ENCODE data around the gene BLCAP. TPM values are rescaled to one million over a fixed set of nuclear protein-coding genes. Genes with fewer than 3 reads are reported as not detected.

BLCAP gene, protein sequence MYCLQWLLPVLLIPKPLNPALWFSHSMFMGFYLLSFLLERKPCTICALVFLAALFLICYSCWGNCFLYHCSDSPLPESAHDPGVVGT
- 139 and 162 TPM in 2 replicates for polyA plus RNA-seq

DNA sequence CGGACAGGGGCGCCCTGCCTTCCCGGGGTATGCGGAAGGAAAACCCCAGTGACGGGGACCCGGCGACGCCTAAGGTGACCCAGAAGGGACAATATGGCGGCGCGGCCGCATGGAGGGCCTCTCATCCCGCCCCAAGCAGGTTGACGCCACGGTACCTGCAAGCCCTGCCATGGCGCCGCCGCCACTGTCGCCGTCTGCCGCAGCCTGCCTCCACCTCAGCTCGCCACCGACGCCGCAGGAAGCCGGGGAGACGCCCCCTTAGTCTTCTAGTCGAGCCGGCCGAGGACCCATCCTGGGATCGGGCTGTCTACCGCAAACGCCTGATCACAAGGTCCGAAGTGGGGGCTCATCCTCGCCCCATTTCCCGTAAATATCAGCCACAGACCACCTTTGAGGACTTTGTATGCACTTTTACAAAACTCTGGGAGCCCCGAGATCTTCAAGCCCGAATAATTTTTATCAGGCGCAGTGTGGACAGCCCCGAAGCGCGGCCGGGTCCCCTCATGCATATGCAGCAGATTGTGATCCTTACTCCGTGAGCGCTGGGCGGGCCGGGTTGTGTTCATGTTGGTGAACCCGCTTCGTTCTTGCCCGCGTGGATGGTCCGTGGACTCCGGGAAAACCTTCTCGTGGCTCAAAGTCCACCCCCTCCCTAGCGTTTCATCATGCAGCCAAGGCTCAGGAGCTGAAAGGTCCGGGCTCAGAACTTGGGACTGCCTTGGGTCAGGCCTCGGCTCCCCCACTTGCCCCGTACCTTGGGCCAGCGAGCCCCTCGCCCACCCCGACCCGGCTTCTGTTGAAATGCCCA is at the start of gene BLCAP:
TSS of gene BLCAP (minus strand) at position 239 of the 808 bp plus-strand sequence. CDS start 8,702 bp downstream, outside the sequence.

DNA sequence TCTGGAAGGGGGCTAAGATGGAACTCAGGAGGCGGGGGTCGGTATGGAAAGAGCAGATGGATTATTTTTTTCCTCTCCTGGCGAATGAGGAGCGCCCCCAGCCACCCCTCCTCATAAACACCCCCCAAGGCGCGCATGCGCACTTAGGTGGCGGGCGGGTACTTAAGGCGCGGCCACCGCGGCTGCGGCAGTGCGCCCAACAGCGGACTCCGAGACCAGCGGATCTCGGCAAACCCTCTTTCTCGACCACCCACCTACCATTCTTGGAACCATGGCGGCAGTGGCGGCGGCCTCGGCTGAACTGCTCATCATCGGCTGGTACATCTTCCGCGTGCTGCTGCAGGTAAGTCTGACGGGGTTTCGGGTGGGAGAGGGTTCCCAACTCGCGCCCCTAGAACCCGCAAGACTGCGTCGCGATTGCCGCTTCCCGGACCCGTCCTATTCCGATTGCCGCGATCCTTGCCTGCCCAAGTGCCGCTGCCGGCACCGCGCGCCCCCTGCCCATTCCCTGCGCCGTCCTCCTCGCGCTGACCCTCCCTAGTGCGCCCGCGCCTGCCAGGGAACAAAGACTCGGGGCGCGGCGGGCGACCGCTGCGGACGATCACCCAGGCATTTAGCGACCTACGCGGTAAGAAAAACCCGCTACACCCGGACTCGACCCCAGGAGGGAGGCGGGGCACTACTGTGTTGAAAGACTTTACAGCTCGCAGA is 6.5 kb downstream of the BLCAP start, which contains the start of gene NNAT:
TSS of gene NNAT (plus strand) at position 190 of the 711 bp plus-strand sequence. CDS start at position 272, 82 bp downstream.

Other genes with a start within 250 kb of the BLCAP start
- 44.9 and 45.9 TPM in 2 replicates for gene MANBAL, start 238.2 kb downstream of the BLCAP start, polyA plus RNA-seq
- gene SRC, start 181.7 kb downstream of the BLCAP start, polyA plus RNA-seq, result 0.05 and 0.95 TPM in 2 replicates
- 28.4 and 42.2 TPM in 2 replicates for gene NNAT, start 6.6 kb downstream of the BLCAP start, polyA plus RNA-seq
- 29.9 and 48.5 TPM in 2 replicates for gene CTNNBL1, start 166.2 kb upstream of the BLCAP start, polyA plus RNA-seq